GM12891 (cell line): ENCODE results near the gene IP6K3.

ENCODE experiments used
- POLR2A ChIP-seq: IDR thresholded peaks from 2 replicates; pipeline ENCODE4 v1.6.1; 2011; ENCODE audit warnings: low read depth, low read length, control low read depth
- POLR2AphosphoS5 ChIP-seq: IDR thresholded peaks from 2 replicates; pipeline ENCODE4 v1.6.1; 2011; ENCODE audit warnings: low read depth, low read length, control low read depth
- POU2F2 ChIP-seq: IDR thresholded peaks from 2 replicates; pipeline ENCODE4 v1.6.1; 2011; ENCODE audit warnings: low read depth, mild to moderate bottlenecking, control low read depth, low read length, moderate library complexity
- TAF1 ChIP-seq: IDR thresholded peaks from 2 replicates; pipeline ENCODE4 v1.6.1; 2011; ENCODE audit warnings: low read depth, low read length, control low read depth

GRCh38 chr6:33751771-33752645, 5.3 kb upstream of the IP6K3 start:
- TF ChIP-seq POLR2AphosphoS5 (no peak), TAF1 (no peak), POLR2A (no peak), POU2F2 (no peak)
